HG03280 (cell line): ENCODE results near the gene ACP7.
"Not testable (repeated sequence)": the region's sequence is repeated elsewhere in the genome, so short reads cannot be mapped to it uniquely, and the experiment has no call there.

Experiments
- ATAC-seq: cut with Tn5 transposase; IDR thresholded peaks from one replicate; pipeline ENCODE4 v1.9.1; 2021; ENCODE audit warnings: mild to moderate bottlenecking, moderate library complexity; ENCODE audit not compliant: unreplicated experiment

Gene ACP7, protein sequence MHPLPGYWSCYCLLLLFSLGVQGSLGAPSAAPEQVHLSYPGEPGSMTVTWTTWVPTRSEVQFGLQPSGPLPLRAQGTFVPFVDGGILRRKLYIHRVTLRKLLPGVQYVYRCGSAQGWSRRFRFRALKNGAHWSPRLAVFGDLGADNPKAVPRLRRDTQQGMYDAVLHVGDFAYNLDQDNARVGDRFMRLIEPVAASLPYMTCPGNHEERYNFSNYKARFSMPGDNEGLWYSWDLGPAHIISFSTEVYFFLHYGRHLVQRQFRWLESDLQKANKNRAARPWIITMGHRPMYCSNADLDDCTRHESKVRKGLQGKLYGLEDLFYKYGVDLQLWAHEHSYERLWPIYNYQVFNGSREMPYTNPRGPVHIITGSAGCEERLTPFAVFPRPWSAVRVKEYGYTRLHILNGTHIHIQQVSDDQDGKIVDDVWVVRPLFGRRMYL

DNA sequence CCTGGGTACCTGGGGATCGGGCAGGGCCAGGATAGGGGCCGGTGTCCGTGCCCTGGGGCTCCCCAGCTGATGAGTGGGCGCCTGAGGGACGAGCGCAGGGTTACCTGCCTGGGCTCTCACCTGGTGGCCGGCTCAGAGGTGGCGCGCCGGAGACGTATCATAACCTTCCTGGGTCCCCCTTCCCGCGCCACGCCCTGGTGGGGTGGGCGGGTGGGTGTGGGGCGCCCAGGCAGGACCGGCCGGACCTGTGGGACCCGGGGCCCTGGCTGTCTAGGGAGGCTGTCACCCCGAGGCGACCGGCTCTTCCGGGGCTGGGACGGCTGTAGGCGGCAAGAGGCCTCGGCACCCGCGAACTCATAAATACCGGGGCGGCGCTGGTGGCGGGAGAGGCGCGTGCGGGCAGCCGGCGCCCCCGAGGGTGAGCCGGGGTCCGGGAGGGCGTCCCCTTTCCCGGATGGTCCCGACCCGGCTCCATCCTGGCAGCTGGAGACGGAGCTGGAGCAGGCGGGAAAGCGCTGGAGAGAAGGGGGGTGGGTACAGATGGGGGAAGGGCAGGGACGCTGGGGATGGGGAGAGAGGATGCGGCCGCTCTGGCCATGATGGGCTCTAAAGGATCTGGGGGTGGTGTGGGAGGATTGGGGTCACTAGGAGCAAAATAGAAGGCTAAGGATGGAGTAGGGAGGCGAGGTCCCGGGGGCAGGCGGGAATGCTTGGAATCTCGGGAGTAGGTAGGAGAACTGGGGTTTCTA, at the start of gene ACP7:
TSS of gene ACP7 (plus strand) at position 386 of the 749 bp plus-strand sequence. CDS start 902 bp downstream, outside the sequence.
- no peak for ATAC-seq

DNA sequence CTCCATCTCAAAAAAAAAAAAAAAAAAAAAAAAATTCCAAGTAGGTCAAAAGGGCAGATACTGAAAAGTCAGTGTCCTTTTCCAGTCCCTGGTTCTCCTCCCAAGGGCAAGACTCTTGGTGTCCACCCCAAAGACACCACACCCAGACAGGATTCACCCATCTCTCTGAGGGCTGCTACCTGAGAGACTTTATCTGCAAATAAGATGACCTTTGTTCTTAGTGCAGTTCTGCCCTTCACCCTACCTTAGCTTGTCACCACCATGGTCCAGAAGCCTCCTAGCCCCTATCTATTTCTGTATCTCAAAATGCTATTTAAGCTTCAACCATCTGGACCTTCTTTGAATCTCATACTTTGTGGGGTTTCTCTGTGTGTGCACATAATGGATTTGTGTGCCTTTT, 47.6 kb upstream of the ACP7 start:
- ATAC-seq: no peak

DNA sequence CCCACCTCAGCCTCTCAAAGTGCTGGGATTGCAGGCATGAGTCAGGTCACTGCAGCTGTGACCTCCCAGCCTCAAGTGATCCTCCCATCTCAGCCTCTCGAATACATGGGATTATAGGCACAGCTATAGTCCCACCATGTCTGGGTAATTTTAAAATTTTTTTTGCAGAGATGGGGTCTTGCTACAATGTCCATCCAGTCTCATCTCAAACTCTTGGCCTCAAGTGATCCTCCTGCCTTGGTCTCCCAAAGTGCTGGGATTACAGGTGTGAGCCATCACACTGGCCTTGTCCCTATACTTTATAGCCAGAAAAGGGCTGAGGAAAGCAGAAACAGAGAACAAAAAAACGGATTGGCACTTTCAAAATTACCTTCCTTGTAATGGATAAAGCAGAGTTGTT, 47.0 kb upstream of the ACP7 start:
- no peak for ATAC-seq

DNA sequence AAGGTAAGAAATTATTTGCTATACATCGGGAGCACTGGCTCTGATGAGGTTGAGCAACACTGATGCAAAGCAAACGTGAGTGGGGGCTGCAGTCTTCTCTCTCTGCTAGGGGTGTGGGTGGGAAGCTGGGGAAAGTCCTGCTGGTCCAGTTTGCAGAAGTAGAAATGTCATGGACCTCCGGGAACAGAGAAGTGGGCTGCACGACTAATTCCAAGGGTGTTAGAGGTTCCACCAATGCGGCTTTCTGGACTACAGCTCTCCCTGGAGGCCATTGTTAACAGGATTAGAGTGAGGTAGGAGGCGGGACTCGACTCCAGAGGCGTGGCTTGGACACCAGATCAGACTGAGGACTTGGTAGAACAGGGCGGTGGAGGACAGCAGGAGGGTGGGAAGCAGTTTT, 46.1 kb upstream of the ACP7 start:
- ATAC-seq: no peak

DNA sequence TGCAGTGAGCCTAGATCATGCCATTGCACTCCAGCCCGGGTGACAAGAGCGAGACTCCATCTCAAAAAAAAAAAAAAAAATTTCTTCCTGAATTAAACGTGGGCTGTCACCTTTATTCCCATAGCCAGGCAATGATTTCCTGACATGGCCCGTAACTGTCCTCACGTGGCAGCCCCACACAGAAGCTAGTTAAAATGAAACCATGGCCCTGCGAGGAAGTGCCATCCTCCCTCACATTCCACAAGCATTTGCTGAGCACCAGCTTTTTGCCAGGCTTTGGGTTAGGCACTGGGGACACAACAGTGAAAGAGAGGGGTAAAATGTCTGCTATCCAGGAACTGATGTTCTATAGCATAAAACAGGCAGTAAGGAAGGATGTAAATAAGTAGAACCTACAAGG, 38.7 kb upstream of the ACP7 start:
- ATAC-seq: no peak

DNA sequence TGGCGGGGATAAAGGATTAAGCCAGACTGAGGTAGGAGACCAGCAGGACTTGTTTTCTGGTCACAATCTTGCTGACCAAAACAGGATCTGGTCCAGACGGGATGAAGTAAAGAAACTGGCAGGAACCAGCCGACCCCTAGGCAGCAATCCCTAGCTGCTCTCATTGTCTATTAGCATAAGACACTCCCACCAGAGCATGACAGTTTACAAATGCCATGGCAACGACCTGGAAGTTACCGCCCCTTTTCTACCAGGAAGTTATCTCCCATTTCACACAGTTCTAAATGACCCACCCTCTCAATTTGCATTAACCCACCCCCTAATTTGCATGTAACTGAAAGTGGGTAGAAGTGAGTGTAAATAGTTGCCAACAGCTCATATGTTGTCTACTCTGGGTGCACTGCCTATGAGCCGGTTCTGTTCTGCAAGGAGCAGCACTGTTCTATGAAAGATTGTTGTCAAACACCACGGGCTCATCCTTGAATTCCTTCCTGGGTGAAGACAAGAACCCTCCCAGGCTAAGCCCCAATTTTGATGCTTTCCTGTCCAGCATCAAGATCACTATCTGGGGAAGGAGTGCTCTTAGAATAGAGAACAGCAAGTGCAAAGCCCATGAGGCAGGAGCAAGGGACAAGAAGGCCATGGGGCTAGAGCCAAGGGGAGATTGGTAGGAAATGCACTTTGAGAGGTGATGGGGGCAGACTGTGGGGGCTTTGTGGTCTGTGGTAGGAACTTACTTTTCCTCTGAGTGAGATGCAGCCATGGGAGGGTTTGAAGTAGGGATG, 37.9 kb upstream of the ACP7 start:
- no peak for ATAC-seq

DNA sequence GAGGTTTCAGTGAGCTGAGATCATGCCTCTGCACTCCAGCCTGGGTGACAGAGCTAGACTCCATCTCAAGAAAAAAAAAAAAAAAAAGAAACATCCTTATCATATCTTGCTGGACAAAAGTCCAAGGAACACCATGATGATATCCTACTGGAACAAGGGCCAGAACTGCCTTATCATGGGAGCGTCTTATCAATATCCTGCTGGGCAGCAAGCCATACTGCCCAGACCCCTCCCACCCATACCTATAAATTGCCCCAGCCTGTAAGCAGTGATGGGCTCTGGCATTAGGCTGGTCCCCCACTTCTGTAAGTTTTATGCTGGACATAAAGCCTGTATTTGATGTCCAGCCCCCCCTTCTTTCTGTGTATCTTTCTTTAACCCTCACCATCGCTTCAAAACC, 37.1 kb upstream of the ACP7 start:
- ATAC-seq: no peak

DNA sequence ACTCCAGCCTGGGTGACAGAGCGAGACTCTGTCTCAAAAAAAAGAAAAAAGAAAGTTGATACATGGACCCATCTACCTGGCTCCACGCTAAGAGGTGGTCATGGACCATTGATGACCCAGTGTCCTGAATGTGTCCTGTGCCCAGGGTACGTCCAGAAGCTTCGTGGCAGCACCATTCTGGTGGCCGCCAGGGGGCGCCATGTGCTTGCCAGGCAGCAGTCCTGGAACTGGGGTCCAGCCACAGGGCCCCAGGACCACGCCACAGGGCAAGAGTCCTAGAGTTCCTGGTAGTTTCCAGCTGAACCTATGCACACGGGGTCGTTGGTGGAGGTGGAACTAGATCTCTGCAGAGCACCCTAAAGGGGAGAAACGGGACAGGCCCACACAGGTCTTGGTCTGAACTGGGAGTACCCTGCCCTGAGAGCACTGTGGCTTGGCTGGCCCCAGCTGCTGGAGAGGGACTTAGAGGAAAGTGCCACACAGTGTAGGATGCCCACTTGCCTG, 31.9 kb upstream of the ACP7 start:
- ATAC-seq: no peak

DNA sequence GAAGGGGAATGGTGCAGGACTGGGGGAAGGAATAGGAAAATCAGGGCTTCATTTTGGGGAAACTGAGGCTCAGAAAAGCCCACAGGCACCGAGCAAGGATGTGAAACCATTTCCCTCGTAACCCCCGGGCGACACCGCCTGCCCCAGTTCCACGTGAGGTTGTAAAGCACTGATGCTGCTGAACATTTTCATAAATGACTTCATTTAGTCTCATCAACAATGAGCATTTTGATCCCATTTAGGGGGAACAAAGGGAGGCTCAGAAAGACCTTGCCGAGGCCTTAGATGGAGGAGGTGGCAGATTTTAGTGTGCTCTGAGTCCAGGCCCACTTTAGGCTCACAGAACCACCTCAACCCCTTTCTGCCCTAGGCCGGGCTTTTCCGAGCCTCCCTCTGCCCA, 31.3 kb upstream of the ACP7 start:
- no peak for ATAC-seq

DNA sequence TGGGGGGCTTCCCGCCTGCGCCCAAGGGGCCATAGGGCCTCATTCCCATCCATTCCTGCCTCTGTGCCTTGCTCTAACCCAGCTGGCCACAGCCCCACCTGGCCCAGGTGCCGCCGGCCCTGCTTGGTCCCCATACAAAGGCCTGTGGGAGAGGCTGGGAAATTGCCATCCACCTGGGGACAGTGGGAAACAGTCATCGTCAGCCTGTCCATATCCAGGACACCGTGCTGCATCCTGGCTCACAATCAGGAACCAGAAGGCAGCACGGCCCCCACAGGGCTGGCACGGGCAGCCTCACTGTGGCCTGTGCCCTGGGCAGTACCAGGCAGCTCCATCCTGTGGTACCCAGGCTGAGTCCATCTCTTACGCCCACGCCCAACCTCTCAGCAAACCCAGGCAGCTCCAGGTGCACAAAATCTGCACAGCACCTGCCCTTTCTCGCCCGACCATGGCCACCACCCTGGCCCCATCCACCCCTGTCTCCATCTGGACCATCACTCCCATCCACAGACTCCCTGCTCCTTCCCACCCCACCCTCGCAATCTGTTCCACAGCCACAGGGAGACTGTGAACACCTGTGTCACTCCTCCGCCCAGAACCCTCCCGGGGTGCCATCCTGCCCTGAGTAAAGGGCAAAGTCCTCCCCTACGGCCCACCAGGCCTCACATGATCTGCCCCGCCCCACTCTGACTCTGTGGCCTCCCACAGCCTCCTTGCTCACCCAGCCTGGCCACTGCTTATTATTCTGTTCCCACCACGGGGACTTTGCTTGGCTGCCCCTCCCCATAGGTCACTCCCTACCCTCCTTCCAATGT, 30.7 kb upstream of the ACP7 start:
- ATAC-seq: no peak

DNA sequence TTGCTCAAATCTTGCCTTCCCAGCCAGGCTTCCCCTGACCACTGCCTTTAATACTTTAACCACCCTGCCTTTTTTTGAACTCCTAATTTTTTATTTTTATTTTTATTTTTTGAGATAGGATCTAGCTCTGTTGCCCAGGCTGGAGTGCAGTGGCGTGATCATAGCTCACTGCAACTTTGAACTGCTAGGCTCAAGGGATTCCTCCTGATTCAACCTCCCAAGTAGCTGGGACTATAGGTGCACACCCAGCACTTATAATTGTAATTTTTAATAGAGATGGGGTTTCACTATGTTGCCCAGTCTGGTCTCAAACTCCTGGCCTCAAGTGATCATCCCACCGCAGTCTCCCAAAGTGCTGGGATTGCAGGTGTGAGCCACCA, 30.1 kb upstream of the ACP7 start:
- no peak for ATAC-seq

DNA sequence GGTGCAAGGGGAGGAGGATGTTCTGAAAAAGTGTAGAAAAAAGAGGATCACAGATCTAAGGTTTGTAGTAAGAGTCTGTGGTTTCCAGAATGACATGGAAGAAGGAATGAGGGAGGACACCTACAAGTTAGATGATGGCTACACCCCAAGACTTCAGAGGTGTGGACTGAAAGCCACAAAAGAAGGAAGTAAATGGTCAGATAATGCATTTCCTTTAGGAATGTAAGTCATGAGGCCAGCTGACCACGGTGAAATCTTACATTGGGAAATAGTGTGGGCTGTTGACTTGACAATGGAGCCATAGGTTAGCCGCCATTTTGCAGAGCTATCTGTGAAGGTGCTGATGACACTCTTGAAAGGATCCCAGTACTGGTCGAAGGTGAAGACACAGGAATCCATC, 26.6 kb upstream of the ACP7 start:
- ATAC-seq: no peak

DNA sequence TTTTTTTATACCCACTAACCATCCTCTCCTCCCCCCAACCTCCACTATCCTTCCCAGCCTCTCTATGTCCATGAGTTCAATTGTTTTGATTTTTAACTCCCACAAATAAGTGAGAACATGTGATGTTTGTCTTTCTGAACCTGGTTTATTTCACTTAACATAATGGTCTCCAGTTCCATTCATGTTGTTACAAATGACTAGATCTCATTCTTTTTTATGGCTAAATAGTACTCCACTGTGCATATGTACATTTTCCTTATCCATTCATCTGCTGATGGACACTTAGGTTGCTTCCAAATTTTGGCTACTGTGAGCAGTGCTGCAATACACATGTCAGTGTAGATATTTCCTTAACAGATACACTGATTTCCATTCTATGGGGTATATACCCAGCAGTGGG, 24.9 kb upstream of the ACP7 start:
- no peak for ATAC-seq

DNA sequence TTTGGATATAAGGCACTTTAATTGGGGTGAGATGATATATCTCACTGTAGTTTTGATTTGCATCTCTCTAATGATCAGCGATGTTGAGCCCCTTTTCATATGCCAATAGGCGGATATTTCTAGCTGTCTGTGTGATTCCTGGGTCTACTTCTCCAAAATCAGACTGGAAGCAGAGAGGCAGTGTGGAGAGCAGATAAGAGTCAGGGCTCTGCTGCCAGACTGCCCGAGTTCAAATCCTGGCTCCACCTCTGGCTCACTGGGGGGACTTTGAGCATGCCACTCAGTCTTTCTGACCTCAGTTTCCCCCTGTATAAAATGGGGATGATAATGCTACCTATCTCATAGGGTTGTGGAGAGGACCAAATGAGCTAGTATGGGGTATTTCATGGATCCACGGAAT, 24.0 kb upstream of the ACP7 start:
- no peak for ATAC-seq

DNA sequence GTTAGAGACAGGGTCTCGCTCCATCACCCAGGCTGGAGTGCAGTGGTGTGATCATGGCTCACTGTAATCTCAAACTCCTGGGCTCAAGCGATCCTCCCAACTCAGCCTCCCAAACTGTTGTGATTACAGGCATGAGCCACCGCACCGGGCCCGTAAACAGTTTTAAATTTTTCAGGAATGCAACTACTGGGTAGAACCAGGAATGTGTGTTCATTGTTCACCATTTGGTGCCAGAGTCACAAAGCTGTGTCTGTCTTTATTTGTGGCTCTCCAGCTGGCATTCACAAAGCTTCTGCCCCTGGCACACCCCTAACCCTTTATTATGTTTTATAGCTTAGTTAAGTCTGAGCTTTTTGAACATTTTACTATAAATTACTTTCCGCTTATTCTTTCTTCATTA, 19.8 kb upstream of the ACP7 start:
- no peak for ATAC-seq

DNA sequence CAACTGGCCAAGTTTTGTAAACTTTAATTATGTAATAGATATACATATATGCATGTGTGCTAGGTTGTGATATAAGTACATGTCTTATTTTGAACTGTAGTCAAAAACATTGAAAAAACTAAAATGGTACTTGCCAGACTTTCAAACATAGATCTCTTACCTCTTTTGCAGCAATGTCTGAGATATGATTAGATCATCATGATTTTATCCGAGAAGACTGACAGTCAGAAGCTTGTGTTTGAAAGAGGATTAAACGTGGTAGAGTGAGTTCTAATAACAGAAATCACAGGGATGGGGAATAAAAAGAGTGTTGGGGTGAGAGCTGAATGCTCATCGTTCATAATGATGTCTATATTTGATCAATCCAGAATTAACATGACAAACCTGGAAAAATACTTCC, 18.2 kb upstream of the ACP7 start:
- no peak for ATAC-seq

DNA sequence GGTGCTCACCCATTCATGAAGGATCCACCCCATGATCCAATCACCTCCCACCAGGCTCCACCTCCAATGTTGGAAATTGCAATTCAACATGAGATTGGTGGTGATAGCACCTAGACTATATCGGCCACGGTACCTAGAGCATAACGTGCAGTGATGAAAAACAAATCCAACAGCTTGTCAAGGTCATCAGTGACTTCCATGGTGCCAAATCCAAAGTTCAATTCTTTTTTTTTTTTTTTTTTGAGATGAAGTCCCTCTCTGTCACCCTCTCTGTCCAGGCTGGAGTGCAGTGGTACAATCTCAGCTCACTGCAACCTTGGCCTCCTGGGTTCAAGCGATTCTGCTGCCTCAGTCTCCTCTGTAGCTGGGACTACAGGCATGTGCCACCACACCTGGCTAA, 17.1 kb upstream of the ACP7 start:
- no peak for ATAC-seq

DNA sequence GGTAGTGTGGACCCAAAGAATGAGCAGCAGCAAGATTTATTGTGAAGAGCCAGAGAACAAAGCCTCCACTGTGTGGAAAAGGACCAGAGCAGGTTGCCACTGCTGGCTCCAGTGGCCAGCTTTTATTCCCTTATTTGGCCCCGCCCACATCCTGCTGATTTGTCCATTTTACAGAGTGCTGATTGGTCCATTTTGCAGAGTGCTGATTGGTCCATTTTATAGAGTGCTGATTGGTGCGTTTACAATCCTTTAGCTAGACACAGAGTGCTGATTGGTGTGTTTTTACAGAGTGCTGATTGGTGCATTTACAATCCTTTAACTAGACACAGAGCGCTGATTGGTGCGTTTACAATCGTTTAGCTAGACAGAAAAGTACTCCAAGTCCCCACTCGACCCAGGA, 15.9 kb upstream of the ACP7 start:
- not testable (repeated sequence) for ATAC-seq

DNA sequence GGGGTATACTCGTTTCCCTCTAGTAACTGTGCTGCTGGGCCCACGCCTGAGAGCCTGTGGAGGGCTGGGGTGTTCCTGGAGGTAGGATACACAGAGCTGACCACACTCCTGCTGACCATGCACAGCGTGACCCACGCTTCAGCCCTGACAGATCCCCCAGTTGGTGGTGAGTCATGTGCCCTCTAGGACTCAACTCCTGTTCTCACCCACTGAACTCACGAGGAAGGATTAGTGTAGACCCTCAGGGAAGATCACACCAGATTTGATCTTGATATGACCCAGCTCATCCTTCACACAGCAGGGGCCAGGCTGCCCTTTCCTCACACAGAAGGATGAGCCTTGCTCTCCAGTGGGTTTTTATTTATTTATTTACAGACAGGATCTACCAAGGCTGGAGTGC, 13.3 kb upstream of the ACP7 start:
- ATAC-seq: no peak

DNA sequence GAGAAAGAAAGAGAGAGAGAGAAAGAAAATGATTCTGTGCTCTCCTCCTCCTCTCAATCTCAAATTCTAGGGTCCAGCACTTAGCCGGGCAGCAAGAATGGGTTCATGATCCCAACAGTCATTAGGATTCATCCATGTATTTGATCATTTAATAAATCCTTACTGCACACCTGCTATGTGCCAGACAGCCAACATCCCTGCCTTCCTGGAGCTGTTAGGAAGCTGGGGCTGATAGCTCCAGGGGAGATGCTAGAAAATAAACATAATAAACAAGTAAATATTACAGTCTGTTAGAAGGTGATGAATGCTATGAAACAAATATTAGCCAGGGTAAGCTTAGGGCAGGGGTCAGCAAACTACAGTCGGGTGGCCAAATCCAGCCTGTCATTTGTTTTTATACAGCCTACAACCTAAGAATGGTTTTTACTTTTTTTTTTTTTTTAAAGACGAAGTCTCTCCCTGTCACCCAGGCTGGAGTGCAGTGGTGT, 9.9 kb upstream of the ACP7 start:
- no peak for ATAC-seq
